GM21529 (cell line): ENCODE measurements around the gene LDLRAD3.

Experiments used
- ATAC-seq: cut with Tn5 transposase; IDR thresholded peaks from one replicate; pipeline ENCODE4 v1.9.1; 2021; ENCODE audit not compliant: unreplicated experiment

The LDLRAD3 gene

DNA sequence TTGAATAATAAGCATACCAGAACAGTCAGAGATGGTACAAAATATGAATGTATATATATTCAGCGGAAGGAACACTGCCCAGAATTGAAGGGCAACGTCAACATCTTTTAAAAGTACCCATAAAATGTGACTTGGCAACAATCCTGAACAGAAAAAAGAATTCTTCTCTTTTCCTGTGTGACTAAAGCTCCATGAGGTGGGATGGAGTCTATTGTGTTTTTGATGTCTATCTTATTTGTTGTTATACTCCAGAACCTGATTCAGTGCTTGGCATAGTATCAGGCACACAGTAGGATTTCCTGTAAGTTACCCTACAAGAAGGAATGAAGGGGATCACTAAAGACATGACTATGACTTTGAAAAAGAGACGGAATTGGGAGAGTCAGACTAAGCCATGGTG is 10.3 kb downstream of the LDLRAD3 start:
- no peak for ATAC-seq

DNA sequence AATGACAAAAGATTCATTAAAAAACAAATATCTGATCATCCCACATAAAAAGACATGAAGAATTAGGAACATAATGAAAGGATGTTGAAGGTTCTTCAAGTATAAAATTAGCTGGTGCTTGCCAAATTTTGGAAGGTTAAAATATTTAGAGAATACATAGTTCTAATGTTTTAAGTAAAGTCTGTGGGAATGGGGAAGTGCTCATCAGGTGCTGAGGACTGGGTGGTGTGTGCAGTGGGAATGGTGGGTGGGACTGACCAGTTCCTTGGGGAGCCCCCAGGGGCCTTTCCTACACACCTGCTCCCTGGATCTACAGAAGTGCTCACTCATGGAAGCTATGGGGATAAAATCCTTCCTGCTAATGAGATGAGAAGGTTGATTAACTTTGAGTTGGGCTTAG is 11.8 kb downstream of the LDLRAD3 start:
- ATAC-seq = no peak

DNA sequence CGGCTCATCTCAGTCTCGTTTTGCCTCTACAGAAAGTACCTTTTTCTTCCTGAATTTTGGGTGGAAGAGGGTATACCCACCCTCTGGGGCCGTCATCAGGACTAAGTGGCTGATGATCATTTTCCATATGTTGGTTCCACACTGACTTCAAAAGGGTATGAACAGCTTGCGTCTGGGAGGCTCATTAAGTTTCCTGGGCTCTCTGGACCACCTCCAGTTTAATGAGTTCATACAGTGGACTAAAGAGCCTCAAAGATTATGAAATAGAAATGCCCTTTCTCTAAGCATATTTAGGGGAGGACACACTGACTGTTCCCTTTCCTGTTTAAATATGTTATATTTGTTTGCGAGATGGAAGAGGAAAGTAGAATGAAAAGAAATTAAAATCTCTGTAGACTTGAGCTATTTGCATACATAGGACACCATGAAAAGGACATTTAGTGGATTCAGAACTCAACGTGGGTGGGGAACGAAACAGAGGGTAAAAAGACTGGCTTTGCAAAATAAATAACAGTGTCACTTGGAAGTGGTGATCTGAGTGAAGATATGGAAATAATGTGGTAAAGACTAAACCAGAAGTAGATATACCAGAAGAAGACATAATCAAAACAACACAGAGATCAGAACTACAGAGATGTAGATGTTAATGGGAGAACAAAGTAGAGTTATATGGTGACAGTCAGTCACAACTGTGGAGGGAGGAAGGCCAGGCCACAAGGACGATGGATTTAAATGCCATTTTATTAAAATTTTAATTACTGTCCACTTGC is 18.7 kb downstream of the LDLRAD3 start:
- ATAC-seq = no peak

DNA sequence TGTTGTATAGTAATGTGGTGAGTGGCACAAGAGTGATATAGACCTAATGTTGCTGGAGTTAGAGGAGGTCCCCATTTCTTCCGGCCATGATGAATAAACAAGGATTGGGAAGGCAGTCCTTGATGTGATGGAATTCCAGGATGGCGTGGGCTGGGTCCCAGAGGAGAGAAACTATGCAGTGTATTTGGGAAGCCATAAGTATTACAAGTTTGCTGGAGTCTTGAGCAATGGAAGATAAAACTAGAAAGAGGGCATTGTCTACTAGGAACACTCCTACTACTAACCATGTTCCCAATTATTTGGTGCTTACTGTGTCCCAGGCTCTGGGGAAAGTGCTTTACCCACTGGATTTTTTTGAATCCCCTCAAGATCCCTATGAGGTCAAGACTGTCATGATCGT is 20.0 kb downstream of the LDLRAD3 start:
- no peak for ATAC-seq

DNA sequence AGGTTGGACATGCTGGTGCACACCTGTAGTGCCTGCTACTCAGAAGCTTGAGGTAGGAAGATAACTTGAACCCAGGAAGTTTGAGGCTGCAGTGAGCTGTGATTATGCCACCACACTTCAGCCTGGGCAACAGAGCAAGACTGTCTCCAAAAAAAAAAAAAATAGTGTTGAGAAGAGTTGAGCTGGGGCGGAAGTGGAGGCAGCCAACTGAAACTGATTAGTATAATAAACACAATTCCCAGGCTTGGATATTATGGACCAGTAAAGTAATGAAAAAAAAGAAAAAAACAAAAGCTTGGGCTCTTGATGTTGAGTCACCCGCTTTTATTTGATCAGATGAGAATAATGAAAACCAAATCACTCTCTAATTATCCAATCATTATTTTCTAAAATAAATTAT is 21.0 kb downstream of the LDLRAD3 start:
- ATAC-seq = no peak

DNA sequence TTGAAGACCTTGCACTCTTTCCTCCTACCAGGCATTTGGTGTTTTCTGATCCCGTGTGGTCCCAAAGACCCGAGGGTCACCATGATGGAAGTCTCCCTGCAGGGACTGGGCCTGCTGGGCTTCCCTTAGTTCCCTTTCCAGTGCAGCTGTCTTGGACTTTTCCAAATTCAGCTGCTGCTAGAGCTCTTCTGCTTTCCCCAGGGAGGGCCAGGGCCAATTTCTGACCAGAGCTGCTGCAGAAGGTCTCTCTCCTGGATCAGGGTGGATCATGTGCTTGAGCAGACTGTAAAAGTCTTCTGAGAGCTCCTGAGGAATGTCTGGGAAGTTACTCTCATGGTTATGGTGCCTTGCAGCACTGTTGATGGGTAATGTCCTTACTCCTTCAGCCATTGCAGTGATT is 23.2 kb downstream of the LDLRAD3 start:
- no peak for ATAC-seq

DNA sequence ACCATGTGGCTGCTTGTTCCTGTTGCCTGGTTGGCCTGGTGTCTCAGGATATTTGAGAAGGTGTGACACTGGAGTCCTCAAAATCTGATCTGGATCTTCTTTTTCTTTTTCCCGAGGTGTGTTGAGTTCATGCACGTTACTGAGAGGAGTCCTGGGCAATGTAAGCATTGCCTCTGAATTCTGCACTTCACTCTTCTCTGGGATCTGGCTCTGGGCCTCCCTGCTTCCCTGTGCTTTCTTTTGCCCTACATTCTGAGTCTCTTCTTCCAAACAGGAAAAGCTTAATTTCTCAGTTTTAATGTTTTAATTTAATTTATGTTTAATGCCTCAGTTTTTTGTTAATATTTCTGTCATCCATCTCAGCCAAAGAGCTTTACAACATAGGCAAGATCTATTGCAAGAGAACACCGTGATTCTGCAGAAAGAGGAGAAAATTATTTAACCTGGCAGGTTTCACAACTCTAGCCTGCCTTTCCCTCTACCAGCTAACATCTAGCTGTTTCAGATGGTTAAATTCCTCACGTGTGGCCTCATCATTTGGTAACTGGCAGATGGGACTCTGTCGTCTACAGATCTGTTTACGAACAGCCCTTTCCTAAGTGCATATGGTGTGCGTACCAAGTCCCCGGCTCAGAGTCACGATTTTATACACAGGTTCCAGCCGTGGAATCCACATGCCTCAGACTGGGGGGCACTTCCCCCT is 24.7 kb downstream of the LDLRAD3 start:
- no peak for ATAC-seq

DNA sequence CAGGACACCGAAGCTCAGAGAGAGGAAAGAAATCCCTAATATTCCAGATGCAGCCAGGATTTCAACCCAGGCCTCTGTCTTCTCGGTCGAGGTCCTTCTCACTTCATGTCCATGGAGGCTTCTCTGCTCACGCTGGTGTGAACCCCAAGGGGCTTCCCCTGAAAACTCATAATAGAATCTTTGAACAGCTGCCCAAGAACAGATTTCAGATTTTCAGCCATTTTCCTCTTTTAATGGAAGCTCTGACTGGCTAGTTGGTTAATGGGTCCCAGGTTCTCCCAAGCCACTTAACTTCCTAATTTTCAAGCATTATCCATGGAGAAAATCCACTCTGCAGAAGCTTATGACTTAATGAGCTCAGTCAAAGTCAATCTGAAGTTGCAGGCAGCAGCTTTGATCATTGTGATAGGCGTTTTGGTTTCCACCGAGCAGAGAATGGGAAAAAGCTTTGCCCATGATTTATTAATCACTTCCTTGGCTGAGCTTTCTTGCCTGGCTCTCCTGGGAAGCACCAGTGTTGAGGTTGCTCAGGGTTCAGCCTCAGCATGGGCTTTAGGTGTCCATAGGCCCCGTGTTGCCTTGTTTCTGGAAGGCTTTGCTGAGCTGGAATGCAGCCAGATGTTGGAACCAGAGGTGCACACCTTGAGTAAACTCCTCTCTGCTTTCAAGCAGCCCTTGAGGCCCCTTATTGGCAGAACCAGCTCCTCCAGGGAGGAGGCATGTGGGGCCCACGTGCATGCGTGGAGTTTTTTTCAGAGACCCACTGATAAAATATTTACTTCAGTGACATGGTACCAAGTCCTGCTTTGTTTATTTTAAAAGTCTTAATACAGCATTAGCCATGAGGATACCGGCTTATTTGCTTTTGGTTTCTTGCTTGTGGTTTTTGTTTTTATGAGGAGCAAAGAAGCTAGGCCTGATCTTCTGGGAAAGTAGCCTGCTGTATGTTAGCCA is 25.5 kb downstream of the LDLRAD3 start:
- ATAC-seq = no peak

DNA sequence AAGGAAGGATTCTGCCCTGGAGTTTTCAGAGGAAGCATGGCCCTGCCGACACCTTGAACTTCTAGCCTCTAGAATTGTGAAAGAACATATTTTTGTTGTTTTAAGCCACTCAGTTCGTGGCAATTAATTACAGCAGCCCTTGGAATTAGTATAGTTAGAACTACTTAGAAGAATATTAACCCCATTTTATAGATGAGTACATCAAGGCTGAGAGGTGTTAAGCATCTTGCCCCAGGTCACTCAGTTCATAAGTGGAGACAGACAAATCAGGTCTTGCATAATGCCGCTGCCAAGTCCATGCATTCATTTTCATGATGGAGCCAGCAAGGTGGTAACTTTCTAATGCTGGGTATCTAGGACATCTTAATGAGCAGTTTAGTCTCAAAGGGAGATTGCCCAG is 26.6 kb downstream of the LDLRAD3 start:
- ATAC-seq = no peak

DNA sequence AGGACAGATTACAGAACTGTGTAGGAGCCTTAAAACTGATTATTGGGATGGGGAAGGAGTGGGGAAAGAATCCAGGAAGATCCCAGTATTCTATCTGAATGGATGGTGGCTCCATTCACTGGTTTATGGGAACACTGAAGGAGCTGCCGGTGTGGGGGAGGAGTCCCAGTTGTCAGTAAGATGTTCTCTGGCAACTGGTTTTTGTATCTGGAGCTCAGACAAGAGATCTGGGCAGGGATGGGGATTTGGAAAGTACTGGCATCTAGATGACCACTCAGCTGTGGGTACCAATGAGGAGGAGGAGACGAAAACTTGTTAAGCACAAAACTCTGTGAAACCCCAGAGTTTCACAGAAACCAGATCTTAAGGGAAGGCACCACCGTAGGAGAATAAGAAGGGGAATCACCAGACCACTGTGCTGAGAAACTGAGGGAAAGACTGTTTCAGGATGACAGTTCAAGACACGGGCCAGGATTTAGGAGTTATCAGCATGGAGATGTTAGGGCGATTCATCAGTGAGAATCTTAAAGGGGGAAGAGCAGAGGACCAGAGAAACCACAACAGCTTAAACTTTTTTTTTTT is 28.1 kb downstream of the LDLRAD3 start:
- no peak for ATAC-seq

DNA sequence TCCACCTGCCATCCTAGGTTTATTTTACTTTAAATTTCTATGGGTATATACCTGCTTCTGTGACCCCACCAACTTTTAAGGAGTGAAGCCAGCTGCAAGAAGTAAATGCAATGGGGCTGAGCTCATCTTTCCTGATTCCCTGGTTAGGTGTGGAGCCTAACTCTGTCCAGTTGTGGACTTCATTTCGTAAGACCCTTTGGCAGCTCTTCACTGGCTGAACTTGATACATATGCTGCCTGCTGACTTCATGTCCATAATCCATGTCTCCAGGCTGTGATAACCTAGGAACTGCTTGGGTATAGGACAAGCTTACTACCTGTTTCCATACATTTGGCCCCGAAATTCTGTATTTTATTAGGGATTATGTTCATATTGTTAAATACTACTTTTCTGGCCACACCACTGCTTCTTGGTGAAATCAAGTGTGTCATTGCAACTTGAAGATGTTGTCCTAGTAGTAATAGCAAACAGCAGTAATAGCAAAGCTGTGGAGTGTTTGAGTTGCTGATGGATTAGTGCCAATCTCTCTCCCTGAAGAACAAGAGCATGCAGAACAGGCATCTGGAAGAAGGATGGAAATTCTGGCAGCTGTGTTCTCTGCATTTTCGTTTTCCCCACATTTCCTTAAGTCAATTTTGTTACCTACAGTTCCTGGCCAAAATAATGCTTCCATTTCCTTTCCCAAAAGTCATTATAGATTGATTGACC is 31.2 kb downstream of the LDLRAD3 start:
- ATAC-seq = no peak

DNA sequence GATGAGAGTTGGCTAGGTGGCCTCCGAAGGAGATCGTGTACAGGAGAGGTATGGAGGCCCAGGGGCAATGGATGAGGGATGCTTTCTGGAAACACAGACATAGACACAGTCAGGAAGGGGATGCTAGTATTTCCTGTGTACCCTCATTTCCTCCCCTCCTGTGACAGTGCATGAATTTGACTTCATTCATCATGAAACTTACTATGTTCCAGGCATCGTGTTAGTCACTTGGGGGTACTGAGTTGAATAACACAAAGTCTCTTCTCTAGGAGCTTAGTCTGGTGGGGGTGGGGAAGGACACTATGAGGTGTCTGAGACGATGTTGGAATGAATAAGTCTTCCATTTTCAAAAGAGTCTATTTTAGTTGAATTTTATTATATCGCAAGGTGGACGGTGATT is 32.6 kb downstream of the LDLRAD3 start:
- no peak for ATAC-seq

DNA sequence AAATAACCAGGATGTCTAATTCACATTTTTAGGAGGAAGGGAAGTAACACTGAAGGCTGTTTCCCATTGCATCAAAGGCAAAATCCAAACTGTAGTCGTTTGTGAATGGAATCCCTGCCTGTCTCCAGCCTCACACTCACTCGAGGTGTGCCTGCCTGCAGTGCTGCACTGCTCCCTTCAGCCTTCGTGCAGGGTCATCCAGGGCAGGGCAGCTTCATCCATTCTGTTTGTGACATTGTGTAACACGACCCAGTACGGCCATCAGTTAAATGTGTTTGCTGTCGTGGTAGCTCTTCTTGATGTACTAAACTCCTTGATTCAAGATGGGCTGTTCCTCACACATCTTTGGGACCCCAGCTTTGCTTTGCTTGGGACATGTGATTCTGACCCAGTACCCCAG is 34.3 kb downstream of the LDLRAD3 start:
- no peak for ATAC-seq

DNA sequence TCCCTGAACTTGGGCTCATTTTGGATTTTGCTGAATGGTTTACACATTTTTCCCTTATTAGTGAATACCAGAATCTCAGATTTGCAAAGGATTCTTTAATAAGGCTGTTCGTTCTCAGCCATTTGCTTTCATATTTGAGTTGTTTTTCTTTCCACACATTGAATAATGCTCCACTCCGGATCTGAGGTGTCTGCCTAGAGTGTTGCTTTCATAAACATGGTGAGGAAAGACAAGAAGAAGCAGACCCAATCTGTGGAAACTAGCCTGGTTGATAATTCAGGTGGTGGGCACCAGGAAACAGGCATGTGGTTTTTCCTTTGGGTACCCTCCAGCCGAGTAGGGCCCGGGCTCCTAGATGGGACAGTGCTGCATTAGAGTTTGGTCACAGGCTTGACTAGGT is 35.0 kb downstream of the LDLRAD3 start:
- ATAC-seq = no peak

DNA sequence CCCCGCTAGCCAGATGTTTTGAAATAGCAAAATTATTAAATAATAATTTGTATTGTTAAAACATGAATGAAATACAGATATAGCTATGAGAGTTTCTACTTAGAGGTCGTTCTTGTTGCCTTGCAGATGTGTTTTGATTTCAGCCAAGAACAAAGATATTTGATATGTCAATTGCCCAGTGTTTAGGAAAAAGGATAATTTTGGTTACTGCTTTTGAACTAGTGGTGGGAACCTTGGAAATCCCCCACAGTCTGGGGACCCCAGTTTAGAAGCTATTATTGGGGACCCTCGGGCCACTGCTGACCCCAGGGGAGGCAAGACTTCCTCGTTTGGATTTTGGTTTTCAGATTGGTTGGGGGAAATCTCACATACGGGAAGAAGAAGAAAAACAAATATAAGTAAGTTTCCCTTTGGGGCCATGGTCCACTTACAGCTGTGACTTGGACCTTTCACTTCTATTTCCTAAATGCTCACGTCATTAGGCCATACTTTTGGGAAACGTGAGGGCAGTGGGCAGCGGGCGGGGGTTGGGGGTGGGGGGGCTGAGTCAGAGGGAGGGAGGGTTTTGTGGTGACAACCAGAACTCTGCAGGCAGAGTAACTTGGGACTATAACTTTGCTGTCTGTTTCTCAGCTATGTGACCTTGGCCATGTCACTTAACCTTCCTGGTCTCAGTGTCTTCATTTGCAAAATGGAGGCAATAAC is 37.0 kb downstream of the LDLRAD3 start:
- ATAC-seq = no peak

DNA sequence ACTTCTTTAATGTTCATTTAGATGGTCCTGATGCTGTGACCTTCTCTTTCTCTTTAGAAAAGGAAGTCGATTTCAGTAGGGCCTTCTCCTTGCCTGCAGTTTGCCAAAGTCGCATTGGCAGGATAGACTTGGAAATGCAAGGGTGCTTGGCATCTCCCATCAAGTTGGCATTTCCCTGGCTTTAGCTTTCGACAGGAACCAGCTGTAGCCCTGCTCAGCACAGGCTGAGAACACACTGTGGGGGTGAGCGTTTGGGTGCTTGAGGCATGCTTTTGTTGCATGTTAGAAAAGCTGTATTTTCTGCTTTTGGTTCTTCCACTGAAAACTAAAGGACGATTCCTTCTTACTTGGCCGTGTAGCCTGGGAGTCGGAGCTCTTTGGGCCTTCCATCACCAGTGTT is 37.7 kb downstream of the LDLRAD3 start:
- ATAC-seq = no peak

DNA sequence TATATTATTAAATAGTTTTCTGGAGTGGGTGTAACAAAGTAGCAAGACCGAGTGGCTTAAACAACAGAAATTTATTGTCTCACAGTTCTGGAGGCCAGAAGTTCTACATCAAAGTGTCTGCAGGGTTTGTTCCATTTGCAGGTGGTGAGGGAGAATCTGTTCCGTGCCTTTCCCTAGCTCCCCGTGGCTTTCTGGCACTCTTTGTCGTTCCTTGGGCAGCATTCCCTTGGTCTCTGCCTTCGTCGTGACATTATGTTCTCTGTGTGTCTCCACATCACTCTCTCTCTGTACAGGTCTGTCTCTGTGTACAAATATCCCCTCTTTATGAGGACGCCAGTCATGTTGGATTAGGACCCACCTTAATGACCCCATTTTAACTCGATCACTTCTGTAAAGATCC is 38.2 kb downstream of the LDLRAD3 start:
- no peak for ATAC-seq

DNA sequence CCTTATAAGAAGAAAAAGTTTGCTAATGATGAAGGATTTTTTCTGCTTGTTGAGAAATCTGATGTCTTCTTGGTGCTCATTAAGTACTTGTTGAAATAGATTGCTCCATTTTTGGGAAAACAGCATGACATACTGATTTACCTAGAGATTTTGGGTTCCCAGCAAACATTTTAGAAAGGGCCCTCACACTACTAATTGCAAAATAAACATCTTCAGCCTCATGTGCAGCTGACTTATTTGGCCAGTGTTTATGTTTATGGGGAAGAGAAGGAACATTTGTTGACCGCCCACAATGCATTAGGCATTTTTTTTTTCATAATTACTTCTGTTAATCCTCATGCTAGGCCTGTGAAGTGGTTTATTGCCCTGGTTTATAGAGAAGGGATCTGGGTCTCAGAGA is 40.1 kb downstream of the LDLRAD3 start:
- ATAC-seq = no peak

DNA sequence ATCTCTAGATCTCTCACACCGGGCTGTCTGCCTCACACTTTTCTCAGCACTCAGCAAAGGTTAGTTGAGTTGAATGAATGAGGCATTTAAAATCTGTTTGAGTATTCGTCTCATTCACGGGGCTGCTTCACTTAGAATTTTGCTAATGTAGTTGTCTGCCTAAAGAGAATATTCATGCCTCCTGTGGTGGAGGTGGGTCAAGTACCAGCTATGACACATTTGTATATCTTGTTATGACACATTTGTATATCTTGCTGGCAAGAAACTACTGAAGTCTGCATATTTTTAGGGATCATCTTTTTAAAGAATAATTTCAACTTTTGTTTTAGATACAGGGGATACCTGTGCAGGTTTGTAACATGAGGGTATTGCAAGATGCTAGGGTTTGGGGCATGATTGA is 43.1 kb downstream of the LDLRAD3 start:
- no peak for ATAC-seq

DNA sequence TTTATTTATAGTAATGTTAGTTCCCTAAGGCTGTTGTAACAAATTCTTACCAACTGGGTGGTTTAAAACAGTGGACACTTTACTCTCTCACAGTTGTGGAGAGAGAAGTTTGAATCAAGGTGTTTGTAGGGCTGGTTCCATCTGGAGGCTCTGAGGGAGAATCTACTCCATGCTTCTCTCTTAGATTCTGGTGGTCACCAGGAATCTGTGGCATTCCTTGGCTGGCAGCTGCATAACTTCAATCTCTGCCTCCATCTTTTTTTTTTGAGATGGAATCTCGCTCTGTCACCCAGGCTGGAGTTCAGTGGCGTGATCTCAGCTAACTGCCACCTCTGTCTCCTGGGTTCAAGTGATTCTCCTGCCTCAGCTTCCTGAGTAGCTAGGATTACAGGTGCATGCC is 46.3 kb downstream of the LDLRAD3 start:
- no peak for ATAC-seq
